Liver (tissue), 3 donors: ENCODE results near the gene PHKG1.

ENCODE experiments used
- EGR1 ChIP-seq, 2 donors: IDR thresholded peaks; 2 replicates each; pipeline ENCODE4 v1.6.1; 2016 to 2018; ENCODE audit warnings: antibody characterized with exemption in 2 of 2, low read depth in 2 of 2
- FOXA2 ChIP-seq: IDR thresholded peaks from 2 replicates; pipeline ENCODE4 v1.6.1; 2016; ENCODE audit warnings: antibody characterized with exemption
- GABPA ChIP-seq, 2 donors: IDR thresholded peaks in 1 of 2; conservative IDR thresholded peaks in 1 of 2; 2 replicates each; pipeline ENCODE4 v1.6.1; 2016; ENCODE audit warnings: antibody characterized with exemption in 2 of 2, mild to moderate bottlenecking in 1 of 2, moderate library complexity in 1 of 2
- HNF4A ChIP-seq, 2 donors: conservative IDR thresholded peaks; 2 replicates each; pipeline ENCODE4 v1.6.1; 2016; ENCODE audit warnings: antibody characterized with exemption in 2 of 2, mild to moderate bottlenecking in 2 of 2
- JUND ChIP-seq, 2 donors: IDR thresholded peaks; 2 replicates each; pipeline ENCODE4 v1.6.1; 2016; ENCODE audit warnings: antibody characterized with exemption in 2 of 2
- MAX ChIP-seq: IDR thresholded peaks from 2 replicates; pipeline ENCODE4 v1.6.1; 2016; ENCODE audit warnings: antibody characterized with exemption
- RAD21 ChIP-seq, 2 donors: IDR thresholded peaks; 2 replicates each; pipeline ENCODE4 v1.6.1; 2016; ENCODE audit warnings: antibody characterized with exemption in 2 of 2, mild to moderate bottlenecking in 2 of 2
- REST ChIP-seq: IDR thresholded peaks from 2 replicates; pipeline ENCODE4 v1.6.1; 2016; ENCODE audit warnings: antibody characterized with exemption, mild to moderate bottlenecking
- RXRA ChIP-seq, 2 donors: IDR thresholded peaks; 2 replicates each; pipeline ENCODE4 v1.6.1; 2017 to 2018; ENCODE audit warnings: antibody characterized with exemption in 2 of 2, mild to moderate bottlenecking in 1 of 2
- SP1 ChIP-seq: IDR thresholded peaks from 2 replicates; pipeline ENCODE4 v1.6.1; 2018; ENCODE audit warnings: antibody characterized with exemption, mild to moderate bottlenecking
- TAF1 ChIP-seq: conservative IDR thresholded peaks from 2 replicates; pipeline ENCODE4 v1.6.1; 2016; ENCODE audit warnings: antibody characterized with exemption, mild to moderate bottlenecking
- YY1 ChIP-seq: IDR thresholded peaks from 2 replicates; pipeline ENCODE4 v1.6.1; 2016; ENCODE audit warnings: antibody characterized with exemption, mild to moderate bottlenecking
- TF ChIP-seq, protein P1 (sequence below): fragments of 150-350 bp; IDR thresholded peaks from 2 replicates; pipeline ENCODE4 v1.5.1; 2017; ENCODE audit warnings: improper control_type of control experiment, low read depth, low read length; ENCODE audit not compliant: missing input control
- TF ChIP-seq, protein P2 (sequence below): IDR thresholded peaks from 2 replicates; pipeline ENCODE4 v1.6.1; 2016; ENCODE audit warnings: antibody characterized with exemption
- donor health status: healthy.
- donor health status: healthy.

GRCh38 chr7:56051339-56052191 lies 41.2 kb downstream of the PHKG1 start, which contains the start of the genes CCT6A and PSPH:
- peak in 1 of 2 donors; percentile 76 for TF ChIP-seq GABPA (IDR thresholded peaks at IDR 0.05 in 1 of 2, conservative IDR thresholded peaks at IDR 0.05 in 1 of 2)
- TF ChIP-seq, protein P1, sequence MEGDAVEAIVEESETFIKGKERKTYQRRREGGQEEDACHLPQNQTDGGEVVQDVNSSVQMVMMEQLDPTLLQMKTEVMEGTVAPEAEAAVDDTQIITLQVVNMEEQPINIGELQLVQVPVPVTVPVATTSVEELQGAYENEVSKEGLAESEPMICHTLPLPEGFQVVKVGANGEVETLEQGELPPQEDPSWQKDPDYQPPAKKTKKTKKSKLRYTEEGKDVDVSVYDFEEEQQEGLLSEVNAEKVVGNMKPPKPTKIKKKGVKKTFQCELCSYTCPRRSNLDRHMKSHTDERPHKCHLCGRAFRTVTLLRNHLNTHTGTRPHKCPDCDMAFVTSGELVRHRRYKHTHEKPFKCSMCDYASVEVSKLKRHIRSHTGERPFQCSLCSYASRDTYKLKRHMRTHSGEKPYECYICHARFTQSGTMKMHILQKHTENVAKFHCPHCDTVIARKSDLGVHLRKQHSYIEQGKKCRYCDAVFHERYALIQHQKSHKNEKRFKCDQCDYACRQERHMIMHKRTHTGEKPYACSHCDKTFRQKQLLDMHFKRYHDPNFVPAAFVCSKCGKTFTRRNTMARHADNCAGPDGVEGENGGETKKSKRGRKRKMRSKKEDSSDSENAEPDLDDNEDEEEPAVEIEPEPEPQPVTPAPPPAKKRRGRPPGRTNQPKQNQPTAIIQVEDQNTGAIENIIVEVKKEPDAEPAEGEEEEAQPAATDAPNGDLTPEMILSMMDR: no peak
- no peak for TF ChIP-seq EGR1 (IDR thresholded peaks at IDR 0.05; ENCODE audit: low read depth in 2 of 2)
- TF ChIP-seq RXRA (IDR thresholded peaks at IDR 0.05): peak in 1 of 2 donors; percentile 56
- no peak for TF ChIP-seq TAF1
- peak; percentile 86 for TF ChIP-seq YY1
- peak; percentile 86 for TF ChIP-seq REST
- TF ChIP-seq JUND (IDR thresholded peaks at IDR 0.05): no peak
- peak in 1 of 2 donors; percentile 19 for TF ChIP-seq RAD21 (IDR thresholded peaks at IDR 0.05)
- peak; percentile 41 for TF ChIP-seq MAX
- peak; percentile 84 for TF ChIP-seq SP1
- TF ChIP-seq HNF4A (conservative IDR thresholded peaks at IDR 0.05): peak; percentile 46 to 54
- TF ChIP-seq, protein P2, sequence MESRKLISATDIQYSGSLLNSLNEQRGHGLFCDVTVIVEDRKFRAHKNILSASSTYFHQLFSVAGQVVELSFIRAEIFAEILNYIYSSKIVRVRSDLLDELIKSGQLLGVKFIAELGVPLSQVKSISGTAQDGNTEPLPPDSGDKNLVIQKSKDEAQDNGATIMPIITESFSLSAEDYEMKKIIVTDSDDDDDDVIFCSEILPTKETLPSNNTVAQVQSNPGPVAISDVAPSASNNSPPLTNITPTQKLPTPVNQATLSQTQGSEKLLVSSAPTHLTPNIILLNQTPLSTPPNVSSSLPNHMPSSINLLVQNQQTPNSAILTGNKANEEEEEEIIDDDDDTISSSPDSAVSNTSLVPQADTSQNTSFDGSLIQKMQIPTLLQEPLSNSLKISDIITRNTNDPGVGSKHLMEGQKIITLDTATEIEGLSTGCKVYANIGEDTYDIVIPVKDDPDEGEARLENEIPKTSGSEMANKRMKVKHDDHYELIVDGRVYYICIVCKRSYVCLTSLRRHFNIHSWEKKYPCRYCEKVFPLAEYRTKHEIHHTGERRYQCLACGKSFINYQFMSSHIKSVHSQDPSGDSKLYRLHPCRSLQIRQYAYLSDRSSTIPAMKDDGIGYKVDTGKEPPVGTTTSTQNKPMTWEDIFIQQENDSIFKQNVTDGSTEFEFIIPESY: peak; percentile 95
- no peak for TF ChIP-seq FOXA2
